Vagina (tissue), 2 donors: ENCODE data around the gene MYLK4. TPM values are rescaled to one million over a fixed set of nuclear protein-coding genes. Genes with fewer than 3 reads are reported as not detected.

Experiments
- DNase-seq, 2 donors: peaks; one replicate each; pipeline ENCODE4 v3.0.0-alpha.2; 2017; ENCODE audit errors: extremely low spot score in 2 of 2
- H3K27ac ChIP-seq: fragments of 200-600 bp; sonication (generic); one replicate; pipeline ENCODE4 v1.5.1; 2019
- H3K27me3 ChIP-seq: fragments of 200-600 bp; sonication (generic); one replicate; pipeline ENCODE4 v1.5.1; 2019
- H3K36me3 ChIP-seq, 2 donors: fragments of 200-600 bp; sonication (generic); one replicate each; pipeline ENCODE4 v1.5.1; 2017 to 2019
- H3K4me1 ChIP-seq: fragments of 200-600 bp; sonication (generic); one replicate; pipeline ENCODE4 v1.5.1; 2019
- H3K4me3 ChIP-seq, 2 donors: fragments of 200-600 bp; sonication (generic); 1 replicate in 1 of 2; 2 replicates in 1 of 2; pipeline ENCODE4 v1.5.1; 2016 to 2019
- H3K9me3 ChIP-seq: fragments of 200-600 bp; sonication (generic); one replicate; pipeline ENCODE4 v1.5.1; 2019
- POLR2A ChIP-seq, 2 donors: fragments of 450-650 bp; IDR thresholded peaks; one replicate each; pipeline ENCODE4 v1.6.1; 2017; ENCODE audit warnings: antibody characterized with exemption in 2 of 2, mild to moderate bottlenecking in 2 of 2, moderate library complexity in 2 of 2
- POLR2AphosphoS5 ChIP-seq, 2 donors: sonication (generic); formaldehyde crosslinking; IDR thresholded peaks; one replicate each; pipeline ENCODE4 v1.9.0; 2017; ENCODE audit warnings: antibody characterized with exemption in 2 of 2, mild to moderate bottlenecking in 2 of 2, low read depth in 1 of 2; ENCODE audit not compliant: insufficient read depth in 1 of 2
- intact Hi-C: fragments of 100-400 bp; cut with DNase I; formaldehyde crosslinking; loops from one replicate; pipeline ENCODE4 v1.15.1; 2023
- total RNA-seq: library from RNA; depleted of rRNA; stranded (reverse); fragments of >200 nt; gene quantifications from one replicate; pipeline ENCODE4 v1.2.3, GENCODE V29; 2016
- TF ChIP-seq, protein P1 (sequence below), 3 experiments: fragments of 450-650 bp in 2 of 3; fragments of 200-600 bp in 1 of 3; sonication (generic) in 1 of 3; IDR thresholded peaks; one replicate each; pipeline ENCODE4 v1.5.1; 2017 to 2019; ENCODE audit warnings: antibody characterized with exemption in 3 of 3, mild to moderate bottlenecking in 2 of 3, moderate library complexity in 2 of 3

MYLK4 gene
- total RNA-seq, 1 donor from 2014 or later: 0.74 TPM

GRCh38 chr6:2697291-2697690 is 53.4 kb downstream of the MYLK4 start:
- Histone ChIP-seq H3K27me3 (no peaks in the 10 kb centered on the region), H3K4me3 (no peak overlapping the region), H3K27ac (no peak overlapping the region), H3K4me1 (peaks cover 8% of the 10 kb centered on the region), H3K9me3 (no peaks in the 10 kb centered on the region), H3K36me3 (no peaks in the 10 kb centered on the region)
- intact Hi-C loops: no loop called here
- TF ChIP-seq POLR2A (IDR thresholded peaks at IDR 0.05) (no peak), POLR2AphosphoS5 (IDR thresholded peaks at IDR 0.05; ENCODE audit: insufficient read depth in 1 of 2, low read depth in 1 of 2) (no peak)
- TF ChIP-seq, protein P1, sequence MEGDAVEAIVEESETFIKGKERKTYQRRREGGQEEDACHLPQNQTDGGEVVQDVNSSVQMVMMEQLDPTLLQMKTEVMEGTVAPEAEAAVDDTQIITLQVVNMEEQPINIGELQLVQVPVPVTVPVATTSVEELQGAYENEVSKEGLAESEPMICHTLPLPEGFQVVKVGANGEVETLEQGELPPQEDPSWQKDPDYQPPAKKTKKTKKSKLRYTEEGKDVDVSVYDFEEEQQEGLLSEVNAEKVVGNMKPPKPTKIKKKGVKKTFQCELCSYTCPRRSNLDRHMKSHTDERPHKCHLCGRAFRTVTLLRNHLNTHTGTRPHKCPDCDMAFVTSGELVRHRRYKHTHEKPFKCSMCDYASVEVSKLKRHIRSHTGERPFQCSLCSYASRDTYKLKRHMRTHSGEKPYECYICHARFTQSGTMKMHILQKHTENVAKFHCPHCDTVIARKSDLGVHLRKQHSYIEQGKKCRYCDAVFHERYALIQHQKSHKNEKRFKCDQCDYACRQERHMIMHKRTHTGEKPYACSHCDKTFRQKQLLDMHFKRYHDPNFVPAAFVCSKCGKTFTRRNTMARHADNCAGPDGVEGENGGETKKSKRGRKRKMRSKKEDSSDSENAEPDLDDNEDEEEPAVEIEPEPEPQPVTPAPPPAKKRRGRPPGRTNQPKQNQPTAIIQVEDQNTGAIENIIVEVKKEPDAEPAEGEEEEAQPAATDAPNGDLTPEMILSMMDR (IDR thresholded peaks at IDR 0.05): no peak
- no peak for DNase-seq

DNA sequence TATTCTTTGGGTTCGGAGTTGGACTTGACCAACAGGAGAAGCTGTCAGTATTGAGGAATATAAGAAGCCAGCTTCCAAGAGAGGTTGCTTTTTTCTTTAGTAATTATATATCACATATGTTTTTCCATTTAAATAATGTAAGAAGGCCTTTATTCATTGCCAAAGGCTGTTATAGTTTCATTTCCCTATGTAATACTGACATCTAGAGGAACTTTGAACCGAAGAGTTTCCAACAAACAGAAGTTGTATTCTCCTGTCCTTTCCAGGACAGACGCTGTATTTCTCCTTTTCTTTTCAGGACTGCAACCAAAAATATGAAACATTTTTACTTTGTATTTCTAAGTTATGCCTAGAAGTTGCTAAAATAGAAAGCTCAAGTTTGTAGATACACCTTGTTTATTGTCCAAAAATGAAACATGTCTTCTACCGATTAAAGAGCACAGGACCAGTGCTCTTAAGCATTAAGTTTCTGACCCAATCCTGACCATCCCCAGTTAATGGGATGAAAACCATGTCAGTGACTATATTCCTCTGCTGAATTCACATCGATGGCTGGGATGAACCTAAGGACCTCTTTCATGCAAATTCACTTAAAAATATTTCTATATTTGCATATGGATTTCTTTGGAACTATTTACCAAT is 55.1 kb downstream of the MYLK4 start:
- H3K4me1 ChIP-seq: peaks cover under 1% of the 10 kb centered on the region
- no peaks in the 10 kb centered on the region for H3K9me3 ChIP-seq
- no peak overlapping the region for H3K4me3 ChIP-seq
- intact Hi-C loops: no loop called here
- no peaks in the 10 kb centered on the region for H3K27me3 ChIP-seq
- no peak overlapping the region for H3K27ac ChIP-seq
- TF ChIP-seq POLR2A (IDR thresholded peaks at IDR 0.05) (no peak), POLR2AphosphoS5 (IDR thresholded peaks at IDR 0.05; ENCODE audit: insufficient read depth in 1 of 2, low read depth in 1 of 2) (no peak)
- TF ChIP-seq, protein P1 (IDR thresholded peaks at IDR 0.05): no peak
- DNase-seq: no peak
- no peaks in the 10 kb centered on the region for H3K36me3 ChIP-seq

DNA sequence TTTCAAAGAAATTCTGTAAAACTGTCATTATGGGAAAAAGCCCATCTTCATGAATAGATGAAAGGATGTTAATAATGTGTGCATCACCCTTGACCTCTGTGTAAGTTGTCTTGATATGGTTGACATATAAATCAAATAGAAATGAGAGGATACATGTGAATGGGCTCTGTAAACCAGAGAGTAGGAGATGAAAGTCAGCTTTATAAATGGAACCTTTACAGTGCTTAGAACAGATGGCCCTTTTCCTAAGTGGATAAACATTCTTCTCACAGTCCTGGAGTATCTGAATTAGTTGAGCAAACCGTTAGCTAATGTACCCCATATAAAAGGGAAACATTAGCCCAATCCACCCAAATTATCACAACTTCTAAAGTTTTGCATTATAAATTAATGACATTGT is 57.5 kb downstream of the MYLK4 start:
- Histone ChIP-seq H3K27ac (no peak overlapping the region), H3K36me3 (no peaks in the 10 kb centered on the region), H3K9me3 (no peaks in the 10 kb centered on the region), H3K4me1 (no peaks in the 10 kb centered on the region), H3K27me3 (no peaks in the 10 kb centered on the region), H3K4me3 (no peak overlapping the region)
- intact Hi-C loops: no loop called here
- TF ChIP-seq, protein P1 (IDR thresholded peaks at IDR 0.05): no peak
- no peak for TF ChIP-seq POLR2AphosphoS5 (IDR thresholded peaks at IDR 0.05; ENCODE audit: insufficient read depth in 1 of 2, low read depth in 1 of 2)
- no peak for TF ChIP-seq POLR2A (IDR thresholded peaks at IDR 0.05)
- DNase-seq: no peak

DNA sequence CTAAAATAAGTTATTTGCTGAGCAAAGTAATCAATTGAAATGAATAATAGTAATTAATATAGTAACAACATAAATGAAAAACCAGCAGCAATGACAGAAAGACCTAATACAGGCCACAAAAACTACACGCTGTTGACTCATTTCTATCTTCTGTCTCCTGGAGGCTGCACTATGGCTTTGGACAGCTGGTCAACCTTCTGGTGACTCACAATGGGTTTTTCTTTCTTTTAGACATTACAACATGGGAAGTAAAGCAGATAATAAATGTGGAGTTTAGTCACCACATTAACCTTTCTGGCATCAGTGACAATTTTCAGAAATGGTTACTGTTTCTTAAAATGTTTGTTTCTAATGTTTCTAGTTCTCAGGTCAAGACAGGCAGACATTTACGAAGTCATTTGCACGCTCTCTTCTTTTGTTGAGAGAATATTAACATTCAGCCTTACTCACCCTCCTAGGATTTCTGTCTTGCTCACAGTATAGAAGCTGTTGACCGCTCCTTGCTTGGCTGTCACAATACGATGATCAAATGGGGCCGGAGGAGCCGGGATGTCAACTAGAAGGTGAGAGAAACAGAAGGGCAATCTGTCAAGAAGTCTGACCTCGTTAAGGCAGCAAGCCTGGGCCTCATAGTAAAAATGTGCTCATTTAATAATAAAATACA is 62.2 kb downstream of the MYLK4 start:
- Histone ChIP-seq H3K36me3 (no peaks in the 10 kb centered on the region), H3K9me3 (no peaks in the 10 kb centered on the region), H3K4me1 (no peaks in the 10 kb centered on the region), H3K27ac (no peak overlapping the region), H3K27me3 (no peaks in the 10 kb centered on the region), H3K4me3 (no peak overlapping the region)
- no peak for DNase-seq
- no peak for TF ChIP-seq POLR2AphosphoS5 (IDR thresholded peaks at IDR 0.05; ENCODE audit: insufficient read depth in 1 of 2, low read depth in 1 of 2)
- TF ChIP-seq, protein P1 (IDR thresholded peaks at IDR 0.05): no peak
- no peak for TF ChIP-seq POLR2A (IDR thresholded peaks at IDR 0.05)
- intact Hi-C loops: no loop called here

- no peak overlapping the region for H3K27ac ChIP-seq
- DNase-seq: no peak
- H3K9me3 ChIP-seq: no peaks in the 10 kb centered on the region
- no peak overlapping the region for H3K4me3 ChIP-seq
- no peaks in the 10 kb centered on the region for H3K27me3 ChIP-seq
- TF ChIP-seq, protein P1 (IDR thresholded peaks at IDR 0.05): no peak
- TF ChIP-seq POLR2A (IDR thresholded peaks at IDR 0.05): no peak
- no peak for TF ChIP-seq POLR2AphosphoS5 (IDR thresholded peaks at IDR 0.05; ENCODE audit: insufficient read depth in 1 of 2, low read depth in 1 of 2)
- H3K4me1 ChIP-seq: no peaks in the 10 kb centered on the region
- intact Hi-C loops: no loop called here
- no peaks in the 10 kb centered on the region for H3K36me3 ChIP-seq
Observed at GRCh38 chr6:2687456-2687855, 63.3 kb downstream of the MYLK4 start.
